Esophagus mucosa (tissue), 1 donor: ENCODE results near the gene PIN4. TPM values are rescaled to one million over a fixed set of nuclear protein-coding genes. Genes with fewer than 3 reads are reported as not detected.
"Not testable (repeated sequence)": the region's sequence is repeated elsewhere in the genome, so short reads cannot be mapped to it uniquely, and the experiment has no call there.

Source experiments
- ATAC-seq: fragments of 200-7000 bp; cut with Tn5 transposase; one replicate; pipeline ENCODE4 v1.9.1; 2020
- total RNA-seq: library from RNA; stranded (reverse); gene quantifications from one replicate; pipeline ENCODE4 v1.2.4, GENCODE V29; 2023
- donor health status: DM: yes; HTN: yes; CAD: no.

The PIN4 gene
- total RNA-seq, 1 donor from 2014 or later, result 7.1 TPM

DNA sequence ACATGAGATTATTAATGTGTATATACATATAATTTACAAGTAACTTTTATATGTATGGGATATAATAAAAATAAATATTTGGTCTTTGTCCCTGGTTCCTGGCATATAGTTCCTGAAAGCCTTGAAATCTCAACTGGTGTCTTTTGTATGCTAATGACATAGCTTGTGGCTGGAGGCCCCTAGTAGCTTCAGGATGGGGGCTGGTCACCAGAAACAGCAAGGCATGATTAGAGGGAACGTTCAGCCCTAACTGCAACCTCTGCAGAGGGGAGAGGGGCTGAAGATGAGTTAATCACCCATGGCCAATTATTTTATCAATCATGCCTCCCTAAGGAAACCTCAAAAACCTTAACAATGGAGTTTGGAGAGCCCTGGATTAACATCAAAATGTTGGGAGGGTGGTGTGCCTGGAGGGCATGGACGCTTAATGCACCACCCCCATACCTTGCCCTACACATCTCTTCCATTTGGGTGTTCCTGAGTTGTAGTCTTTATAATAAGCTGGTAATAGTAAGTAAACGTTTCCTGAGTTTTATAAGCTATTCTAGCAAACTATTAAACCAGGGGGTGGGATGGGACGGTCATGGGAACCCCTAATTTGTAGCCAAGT is 21.3 kb downstream of the PIN4 start:
- ATAC-seq, result no peak

GRCh38 chrX:72203421-72203820 is 21.9 kb downstream of the PIN4 start:
- ATAC-seq, result no peak

GRCh38 chrX:72205706-72206105 is 24.1 kb downstream of the PIN4 start:
- no peak for ATAC-seq

GRCh38 chrX:72207366-72207765 is 25.8 kb downstream of the PIN4 start:
- ATAC-seq, result no peak

GRCh38 chrX:72208126-72208800 is 26.7 kb downstream of the PIN4 start:
- ATAC-seq, result no peak

DNA sequence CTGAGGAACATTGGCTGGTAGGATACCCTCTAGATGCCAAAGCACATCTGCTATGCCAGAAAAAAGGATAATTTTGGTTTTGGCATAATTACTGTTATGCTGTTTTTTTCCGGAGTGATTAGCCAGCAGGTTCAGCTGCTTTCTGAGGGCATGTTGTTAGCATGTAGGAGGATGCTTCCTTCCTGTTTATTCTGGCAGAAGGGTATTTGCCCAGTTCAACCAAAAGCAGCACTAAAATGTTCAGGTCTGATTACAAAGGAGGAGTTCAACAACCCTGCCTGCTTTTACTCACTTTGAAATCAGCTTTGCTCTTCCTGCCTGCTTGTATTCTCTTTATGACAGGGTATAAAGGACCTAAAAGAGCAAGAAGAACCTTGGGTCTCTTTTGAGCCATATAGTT is 35.4 kb downstream of the PIN4 start:
- ATAC-seq, result no peak

DNA sequence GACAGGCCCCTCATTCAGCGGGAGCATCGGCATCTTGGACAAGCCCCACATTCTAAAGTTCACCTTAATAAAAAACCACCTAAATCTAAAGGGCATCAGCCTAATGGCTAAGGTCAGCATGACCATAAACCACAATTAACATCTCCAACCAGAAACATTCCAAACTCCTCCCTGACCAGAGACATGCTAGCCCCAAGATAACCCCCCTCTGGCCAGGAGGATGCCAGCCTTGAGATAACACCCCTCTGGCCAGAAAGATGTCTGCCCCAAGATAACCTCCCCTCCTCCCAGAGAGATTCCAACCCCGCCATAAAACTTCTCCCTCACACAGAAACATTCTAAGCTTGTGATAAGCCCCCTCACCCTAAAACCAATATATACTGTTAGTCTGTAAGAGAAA is 38.8 kb downstream of the PIN4 start:
- ATAC-seq, result not testable (repeated sequence)

GRCh38 chrX:72230290-72230689 is 48.7 kb downstream of the PIN4 start:
- no peak for ATAC-seq

- ATAC-seq, result no peak
Measured at GRCh38 chrX:72236841-72237240, 55.3 kb downstream of the PIN4 start.

GRCh38 chrX:72238183-72238582 is 56.6 kb downstream of the PIN4 start:
- ATAC-seq, result no peak

DNA sequence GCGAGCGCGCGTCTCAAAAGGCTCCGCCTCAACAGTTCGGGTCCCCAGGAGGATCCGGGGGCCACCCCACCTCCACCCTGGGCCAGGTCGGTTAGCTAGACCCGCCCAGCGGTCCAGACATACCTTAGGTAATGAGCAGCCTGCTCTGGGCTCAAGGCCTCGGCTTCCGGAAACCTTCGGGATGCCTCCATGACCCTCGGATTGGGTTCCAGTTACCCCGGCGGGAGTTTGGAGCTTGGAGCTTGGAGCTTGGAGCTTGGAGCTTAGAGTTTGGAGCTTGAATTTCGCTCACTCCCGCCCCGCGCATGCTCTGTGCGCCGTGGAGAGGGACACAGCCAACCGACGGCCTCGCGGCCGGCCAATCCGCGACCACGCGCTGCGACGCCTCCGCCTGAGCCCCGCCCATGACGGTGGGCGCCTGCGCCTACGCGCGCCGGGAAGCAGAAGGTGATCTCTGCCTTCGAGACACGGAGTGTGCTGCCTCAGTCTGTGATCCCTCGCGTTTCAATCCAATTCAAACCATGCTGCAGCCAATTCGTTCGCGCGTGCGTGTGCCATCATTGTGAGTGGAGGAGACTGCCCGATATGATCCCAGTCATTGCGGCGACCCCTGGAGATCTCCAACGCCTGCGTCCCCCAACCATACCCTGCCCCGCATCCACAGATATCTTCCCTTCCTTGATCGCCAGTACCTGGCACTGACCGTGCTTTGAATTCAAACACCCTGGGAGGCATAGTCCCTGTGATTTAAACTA is 57.3 kb downstream of the PIN4 start, which contains the start of gene ERCC6L:
Gene ERCC6L (minus strand): TSS at position 307 of the 755 bp plus-strand sequence. CDS start 116 bp downstream, at position 191.
- ATAC-seq, result peak; percentile 99

DNA sequence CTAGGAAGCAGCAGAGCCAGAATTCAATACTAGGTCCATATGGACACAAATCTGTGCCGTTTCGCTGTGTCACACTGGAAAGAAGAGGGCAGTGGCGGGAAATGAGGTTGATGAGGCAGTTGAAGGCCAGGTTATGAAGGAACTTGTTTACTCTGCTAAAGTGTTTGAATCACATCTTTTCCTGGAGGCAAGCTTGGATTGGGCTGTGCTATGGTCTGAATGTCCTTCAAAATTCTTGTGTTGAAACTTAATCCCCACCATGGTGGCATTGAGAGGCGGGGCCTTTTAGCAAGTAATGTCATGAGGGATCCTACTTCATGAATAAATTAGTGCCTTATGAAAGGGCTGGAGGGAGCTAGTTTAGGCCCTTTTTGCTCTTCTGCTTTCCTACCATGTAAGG is 59.4 kb downstream of the PIN4 start:
- no peak for ATAC-seq

GRCh38 chrX:72243472-72243871 is 61.9 kb downstream of the PIN4 start:
- ATAC-seq, result no peak

- ATAC-seq, result peak; percentile 69
Measured at GRCh38 chrX:72245461-72246089, 64.0 kb downstream of the PIN4 start.

- no peak for ATAC-seq
Measured at GRCh38 chrX:72247206-72247942, 65.8 kb downstream of the PIN4 start.

Other genes with a start within 250 kb of the PIN4 start
- gene RTL5, start 49.8 kb upstream of the PIN4 start, total RNA-seq, result 0.20 TPM
- 2.9 TPM for gene ERCC6L, start 57.3 kb downstream of the PIN4 start, total RNA-seq
- gene RPS4X, start 95.5 kb downstream of the PIN4 start, total RNA-seq, result 1,216 TPM
- not detected for gene CITED1, start 124.2 kb downstream of the PIN4 start, total RNA-seq